Measurements from ENCODE around the gene ZNF225.
A peak's percentile ranks its signal among the peaks of the same experiment; 100 is the strongest.
"Not testable (repeated sequence)": the region's sequence is repeated elsewhere in the genome, so short reads cannot be mapped to it uniquely, and the experiment has no call there.

ZNF225 gene

GRCh38 chr19:44164673-44165512 is 51.7 kb downstream of the ZNF225 start, which contains the start of gene ZNF226:
Gene ZNF226 (plus strand): TSS chr19:44165100. CDS start chr19:44170081, 4,981 bp downstream.
- DNase-seq (ENCODE audit: extremely low spot score), result peak; percentile 89
- TF ChIP-seq PKNOX1 (IDR thresholded peaks at IDR 0.05), result no peak
- no peak for TF ChIP-seq LEF1 (IDR thresholded peaks at IDR 0.05; ENCODE audit: borderline replicate concordance)
- 0 out of 2 replicates have a peak, but pooled peaks have one; percentile 38 for TF ChIP-seq SUZ12 (IDR thresholded peaks at IDR 0.05)
- TF ChIP-seq ELF4 (IDR thresholded peaks at IDR 0.05), result peak; percentile 88
- TF ChIP-seq ARNT (IDR thresholded peaks at IDR 0.05), result no peak
- TF ChIP-seq NFRKB (IDR thresholded peaks at IDR 0.05), result no peak
- 0 out of 2 replicates have a peak, but pooled peaks have one; percentile 17 for TF ChIP-seq L3MBTL2 (conservative IDR thresholded peaks at IDR 0.05)
- ChIA-PET CTCF (no interaction called here), POLR2A (interaction anchor here (1.0 to 2.5 kb wide), 8 partner anchors 42 to 335 kb away, joined by 4 to 10 read pairs (median 8); partner anchors contain the start of genes ZNF180, ZNF221, ZNF224 and ZNF225)

GRCh38 chr19:44170660-44171059 is 57.5 kb downstream of the ZNF225 start:
- CTCF ChIA-PET, result not testable (repeated sequence)

GRCh38 chr19:44176590-44176989 is 63.4 kb downstream of the ZNF225 start:
- ChIA-PET CTCF (no interaction called here), POLR2A (no interaction called here)
- DNase-seq (ENCODE audit: extremely low spot score), result no peak
- no peak for TF ChIP-seq TARDBP (IDR thresholded peaks at IDR 0.05)
- TF ChIP-seq SUZ12 (IDR thresholded peaks at IDR 0.05), result no peak
- TF ChIP-seq PKNOX1 (IDR thresholded peaks at IDR 0.05), result no peak
- no peak for TF ChIP-seq ZNF384 (IDR thresholded peaks at IDR 0.05)
- TF ChIP-seq BHLHE40 (IDR thresholded peaks at IDR 0.05; ENCODE audit: borderline replicate concordance), result no peak
- TF ChIP-seq ARNT (IDR thresholded peaks at IDR 0.05), result no peak
- TF ChIP-seq FOXA1 (IDR thresholded peaks at IDR 0.05), result no peak
- no peak for TF ChIP-seq FOXM1 (IDR thresholded peaks at IDR 0.05; ENCODE audit: borderline replicate concordance)
- no peak for TF ChIP-seq ELF4 (IDR thresholded peaks at IDR 0.05)
- no peak for TF ChIP-seq L3MBTL2 (conservative IDR thresholded peaks at IDR 0.05)
- TF ChIP-seq HDGF (IDR thresholded peaks at IDR 0.05; ENCODE audit: borderline replicate concordance), result no peak
- no peak for TF ChIP-seq FOXK2 (IDR thresholded peaks at IDR 0.05)
- no peak for TF ChIP-seq CTBP1 (IDR thresholded peaks at IDR 0.05; ENCODE audit: borderline replicate concordance)
- no peak for TF ChIP-seq SP1 (IDR thresholded peaks at IDR 0.05)
- TF ChIP-seq LEF1 (IDR thresholded peaks at IDR 0.05; ENCODE audit: borderline replicate concordance), result no peak
- TF ChIP-seq NFRKB (IDR thresholded peaks at IDR 0.05), result no peak

More at GRCh38 chr19:44170660-44171059, 57.5 kb downstream of the ZNF225 start:
- POLR2A ChIA-PET; DNase-seq (ENCODE audit: extremely low spot score): not testable (repeated sequence)

- TF ChIP-seq PKNOX1 (IDR thresholded peaks at IDR 0.05) (no peak), L3MBTL2 (conservative IDR thresholded peaks at IDR 0.05) (no peak), ELF4 (IDR thresholded peaks at IDR 0.05) (no peak), LEF1 (IDR thresholded peaks at IDR 0.05; ENCODE audit: borderline replicate concordance) (no peak), FOXK2 (IDR thresholded peaks at IDR 0.05) (no peak), BHLHE40 (IDR thresholded peaks at IDR 0.05; ENCODE audit: borderline replicate concordance) (no peak), NFRKB (IDR thresholded peaks at IDR 0.05) (no peak)
- ChIA-PET POLR2A (no interaction called here), CTCF (no interaction called here)
- DNase-seq (ENCODE audit: extremely low spot score), result no peak
Observed at GRCh38 chr19:44180968-44181367, 67.8 kb downstream of the ZNF225 start.

GRCh38 chr19:44182145-44182544 is 68.9 kb downstream of the ZNF225 start:
- ChIA-PET CTCF (no interaction called here), POLR2A (no interaction called here)
- TF ChIP-seq CTBP1 (IDR thresholded peaks at IDR 0.05; ENCODE audit: borderline replicate concordance) (no peak), BHLHE40 (IDR thresholded peaks at IDR 0.05; ENCODE audit: borderline replicate concordance) (no peak), ZNF384 (IDR thresholded peaks at IDR 0.05) (no peak), HDGF (IDR thresholded peaks at IDR 0.05; ENCODE audit: borderline replicate concordance) (no peak), ELF4 (IDR thresholded peaks at IDR 0.05) (no peak), LEF1 (IDR thresholded peaks at IDR 0.05; ENCODE audit: borderline replicate concordance) (no peak)
- no peak for DNase-seq (ENCODE audit: extremely low spot score)
